Body of pancreas (tissue), 4 donors: Measurements from ENCODE around the gene C2CD5.
A peak's percentile ranks its signal among the peaks of the same experiment; 100 is the strongest.

Experiments
- POLR2A ChIP-seq, 3 donors: fragments of 450-650 bp; IDR thresholded peaks; one replicate each; pipeline ENCODE4 v1.6.1; 2016; ENCODE audit warnings: antibody characterized with exemption in 3 of 3, mild to moderate bottlenecking in 2 of 3
- TF ChIP-seq, protein P1 (sequence below), 7 experiments: fragments of 450-650 bp in 4 of 7; fragments of 200-600 bp in 3 of 7; sonication (generic) in 3 of 7; IDR thresholded peaks; one replicate each; pipeline ENCODE4 v1.5.1; 2016 to 2019; ENCODE audit warnings: antibody characterized with exemption in 7 of 7

DNA sequence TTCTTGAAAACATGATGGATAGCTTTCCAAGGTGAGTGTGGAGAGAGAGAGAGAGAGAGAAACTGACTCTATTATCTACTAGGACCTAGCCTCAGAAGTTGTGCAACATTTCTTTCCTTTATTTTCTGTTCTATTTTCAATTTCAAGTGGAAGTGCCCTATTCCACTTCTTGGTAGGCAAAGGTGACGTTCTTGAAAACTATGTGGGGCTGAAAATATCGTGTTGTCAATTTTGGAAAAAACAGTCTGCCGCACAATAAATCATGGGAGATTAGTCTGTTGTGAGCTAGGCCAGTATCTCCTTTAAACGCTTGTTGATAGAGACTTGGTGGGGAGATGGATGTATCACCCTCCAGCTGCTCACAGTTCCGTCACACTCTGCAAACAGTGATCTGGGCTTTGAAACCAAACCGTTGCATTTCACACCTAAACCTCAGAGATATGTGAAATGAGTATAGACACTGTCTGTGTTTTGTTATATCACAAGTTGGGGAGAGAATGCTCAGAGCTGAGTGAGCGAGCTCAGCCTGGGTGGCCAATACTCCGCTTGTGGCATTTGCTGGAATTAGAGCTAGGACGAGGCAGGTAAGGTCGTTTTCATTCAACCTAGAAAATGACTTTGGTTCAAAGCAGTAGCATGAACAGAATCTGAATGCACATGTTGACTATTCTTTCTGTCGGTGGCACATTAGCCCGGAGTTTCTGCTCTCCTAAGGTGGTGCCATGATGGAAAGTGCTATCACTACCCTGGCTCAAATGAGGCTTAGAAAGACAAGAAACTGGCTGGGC, 134.8 kb downstream of the C2CD5 start:
- TF ChIP-seq, protein P1, sequence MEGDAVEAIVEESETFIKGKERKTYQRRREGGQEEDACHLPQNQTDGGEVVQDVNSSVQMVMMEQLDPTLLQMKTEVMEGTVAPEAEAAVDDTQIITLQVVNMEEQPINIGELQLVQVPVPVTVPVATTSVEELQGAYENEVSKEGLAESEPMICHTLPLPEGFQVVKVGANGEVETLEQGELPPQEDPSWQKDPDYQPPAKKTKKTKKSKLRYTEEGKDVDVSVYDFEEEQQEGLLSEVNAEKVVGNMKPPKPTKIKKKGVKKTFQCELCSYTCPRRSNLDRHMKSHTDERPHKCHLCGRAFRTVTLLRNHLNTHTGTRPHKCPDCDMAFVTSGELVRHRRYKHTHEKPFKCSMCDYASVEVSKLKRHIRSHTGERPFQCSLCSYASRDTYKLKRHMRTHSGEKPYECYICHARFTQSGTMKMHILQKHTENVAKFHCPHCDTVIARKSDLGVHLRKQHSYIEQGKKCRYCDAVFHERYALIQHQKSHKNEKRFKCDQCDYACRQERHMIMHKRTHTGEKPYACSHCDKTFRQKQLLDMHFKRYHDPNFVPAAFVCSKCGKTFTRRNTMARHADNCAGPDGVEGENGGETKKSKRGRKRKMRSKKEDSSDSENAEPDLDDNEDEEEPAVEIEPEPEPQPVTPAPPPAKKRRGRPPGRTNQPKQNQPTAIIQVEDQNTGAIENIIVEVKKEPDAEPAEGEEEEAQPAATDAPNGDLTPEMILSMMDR (IDR thresholded peaks at IDR 0.05): no peak
- TF ChIP-seq POLR2A (IDR thresholded peaks at IDR 0.05): peak in 1 of 3 donors; percentile 35
